Upper lobe of right lung (tissue), 1 donor: ENCODE data around the gene PTPRN2. TPM values are rescaled to one million over a fixed set of nuclear protein-coding genes. Genes with fewer than 3 reads are reported as not detected.

Experiments
- ATAC-seq: fragments of 200-7000 bp; cut with Tn5 transposase; one replicate; pipeline ENCODE4 v1.9.1; 2020; ENCODE audit warnings: mild to moderate bottlenecking, moderate library complexity
- DNase-seq: peaks from one replicate; pipeline ENCODE4 v3.0.0-alpha.2; 2020
- H3K27ac ChIP-seq: fragments of 200-600 bp; one replicate; pipeline ENCODE4 v1.8.0; 2022
- H3K27me3 ChIP-seq: fragments of 200-600 bp; one replicate; pipeline ENCODE4 v1.8.0; 2022; ENCODE audit warnings: mild to moderate bottlenecking
- H3K36me3 ChIP-seq: fragments of 200-600 bp; one replicate; pipeline ENCODE4 v1.8.0; 2022
- H3K4me1 ChIP-seq: fragments of 200-600 bp; one replicate; pipeline ENCODE4 v1.8.0; 2022
- H3K4me3 ChIP-seq: fragments of 200-600 bp; one replicate; pipeline ENCODE4 v1.8.0; 2022; ENCODE audit warnings: mild to moderate bottlenecking
- H3K9me3 ChIP-seq: fragments of 200-600 bp; one replicate; pipeline ENCODE4 v1.8.0; 2022
- CTCF ChIP-seq: fragments of 200-600 bp; IDR thresholded peaks from one replicate; pipeline ENCODE4 v1.8.0; 2022; ENCODE audit warnings: antibody characterized with exemption
- intact Hi-C: fragments of 100-400 bp; cut with DNase I; formaldehyde crosslinking; loops from one replicate; pipeline ENCODE4 v1.11.0; 2022
- total RNA-seq: library from RNA; stranded (reverse); fragmentation: NEBNext Ultra II Directional; extraction: Animal tissue kit (Norgen Biotek cat#: 25700); gene quantifications from one replicate; pipeline ENCODE4 v1.2.1, GENCODE V29; 2021
- donor health status: DM: no; HTN: yes; CAD: no; lungs with severe emphysema.

The PTPRN2 gene
- total RNA-seq, 1 donor from 2014 or later, result 4.9 TPM

- intact Hi-C loops, result no loop called here
- H3K4me1 ChIP-seq, result no peaks in the 10 kb centered on the region
- H3K27me3 ChIP-seq, result no peaks in the 10 kb centered on the region
- H3K36me3 ChIP-seq, result no peaks in the 10 kb centered on the region
- TF ChIP-seq CTCF, result no peak
- H3K4me3 ChIP-seq, result no peak overlapping the region
- H3K27ac ChIP-seq, result no peak overlapping the region
- H3K9me3 ChIP-seq, result peaks cover 1% of the 10 kb centered on the region
- ATAC-seq (no peak), DNase-seq (no peak)
These were observed 678.3 kb downstream of the PTPRN2 start for GRCh38 chr7:157909370-157909769.

GRCh38 chr7:157908006-157908782, 679.4 kb downstream of the PTPRN2 start:
- ATAC-seq, result no peak
- intact Hi-C loops, result no loop called here
- no peak overlapping the region for H3K27ac ChIP-seq
- H3K4me1 ChIP-seq, result no peaks in the 10 kb centered on the region
- no peaks in the 10 kb centered on the region for H3K27me3 ChIP-seq
- DNase-seq, result no peak
- H3K9me3 ChIP-seq, result no peaks in the 10 kb centered on the region
- no peak overlapping the region for H3K4me3 ChIP-seq
- TF ChIP-seq CTCF, result no peak
- no peaks in the 10 kb centered on the region for H3K36me3 ChIP-seq

GRCh38 chr7:157907091-157907490, 680.5 kb downstream of the PTPRN2 start:
- DNase-seq (no peak), ATAC-seq (no peak)
- H3K27me3 ChIP-seq, result no peaks in the 10 kb centered on the region
- no peak overlapping the region for H3K4me3 ChIP-seq
- H3K4me1 ChIP-seq, result no peaks in the 10 kb centered on the region
- no peak for TF ChIP-seq CTCF
- no peaks in the 10 kb centered on the region for H3K36me3 ChIP-seq
- H3K9me3 ChIP-seq, result no peaks in the 10 kb centered on the region
- H3K27ac ChIP-seq, result no peak overlapping the region
- intact Hi-C loops, result no loop called here

GRCh38 chr7:157906583-157906982, 681.0 kb downstream of the PTPRN2 start:
- H3K27me3 ChIP-seq, result no peaks in the 10 kb centered on the region
- no peak for DNase-seq
- H3K36me3 ChIP-seq, result no peaks in the 10 kb centered on the region
- no peaks in the 10 kb centered on the region for H3K9me3 ChIP-seq
- no peak for TF ChIP-seq CTCF
- intact Hi-C loops, result no loop called here
- ATAC-seq, result no peak
- no peak overlapping the region for H3K4me3 ChIP-seq
- no peak overlapping the region for H3K27ac ChIP-seq
- H3K4me1 ChIP-seq, result no peaks in the 10 kb centered on the region

GRCh38 chr7:157905651-157906461, 681.8 kb downstream of the PTPRN2 start:
- Histone ChIP-seq H3K4me3 (no peak overlapping the region), H3K4me1 (no peaks in the 10 kb centered on the region), H3K27me3 (no peaks in the 10 kb centered on the region), H3K36me3 (no peaks in the 10 kb centered on the region), H3K9me3 (no peaks in the 10 kb centered on the region), H3K27ac (no peak overlapping the region)
- intact Hi-C loops, result no loop called here
- no peak for DNase-seq
- no peak for TF ChIP-seq CTCF
- no peak for ATAC-seq
